ENCODE results near the gene CEACAM18.

DNA sequence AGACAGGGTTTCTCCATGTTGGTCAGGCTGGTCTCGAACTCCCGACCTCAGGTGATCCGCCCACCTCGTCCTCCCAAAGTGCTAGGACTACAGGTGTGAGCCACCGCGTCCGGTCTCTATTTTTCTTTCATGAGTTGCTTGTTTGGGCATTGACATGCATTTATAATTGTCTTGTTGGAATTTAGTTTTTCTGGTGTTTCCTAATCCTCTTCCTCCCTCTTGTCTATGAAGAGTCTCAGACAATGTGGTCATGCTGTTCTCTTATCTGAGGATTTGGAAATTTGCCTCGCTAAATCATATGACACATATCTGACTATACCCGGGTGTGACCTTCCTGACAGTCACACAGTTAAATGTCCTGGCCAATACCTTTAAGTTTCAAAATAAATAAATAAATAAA, 7.4 kb upstream of the CEACAM18 start:
- TF ChIP-seq, protein P1, sequence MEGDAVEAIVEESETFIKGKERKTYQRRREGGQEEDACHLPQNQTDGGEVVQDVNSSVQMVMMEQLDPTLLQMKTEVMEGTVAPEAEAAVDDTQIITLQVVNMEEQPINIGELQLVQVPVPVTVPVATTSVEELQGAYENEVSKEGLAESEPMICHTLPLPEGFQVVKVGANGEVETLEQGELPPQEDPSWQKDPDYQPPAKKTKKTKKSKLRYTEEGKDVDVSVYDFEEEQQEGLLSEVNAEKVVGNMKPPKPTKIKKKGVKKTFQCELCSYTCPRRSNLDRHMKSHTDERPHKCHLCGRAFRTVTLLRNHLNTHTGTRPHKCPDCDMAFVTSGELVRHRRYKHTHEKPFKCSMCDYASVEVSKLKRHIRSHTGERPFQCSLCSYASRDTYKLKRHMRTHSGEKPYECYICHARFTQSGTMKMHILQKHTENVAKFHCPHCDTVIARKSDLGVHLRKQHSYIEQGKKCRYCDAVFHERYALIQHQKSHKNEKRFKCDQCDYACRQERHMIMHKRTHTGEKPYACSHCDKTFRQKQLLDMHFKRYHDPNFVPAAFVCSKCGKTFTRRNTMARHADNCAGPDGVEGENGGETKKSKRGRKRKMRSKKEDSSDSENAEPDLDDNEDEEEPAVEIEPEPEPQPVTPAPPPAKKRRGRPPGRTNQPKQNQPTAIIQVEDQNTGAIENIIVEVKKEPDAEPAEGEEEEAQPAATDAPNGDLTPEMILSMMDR (IDR thresholded peaks at IDR 0.05), result no peak
- TF ChIP-seq POLR2A (IDR thresholded peaks at IDR 0.05), result no peak
